KMS-11 (cell line): ENCODE data around the gene RNF6.

Source experiments
- H2AFZ ChIP-seq: fragments of 200-600 bp; sonication (generic); 2 replicates; pipeline ENCODE4 v1.6.1; 2016; ENCODE audit warnings: antibody characterized with exemption, mixed run types, low read depth
- H3K27ac ChIP-seq: fragments of 200-600 bp; sonication (generic); 2 replicates; pipeline ENCODE4 v1.6.1; 2016; ENCODE audit warnings: mild to moderate bottlenecking, mixed run types
- H3K27me3 ChIP-seq: fragments of 200-600 bp; sonication (generic); 2 replicates; pipeline ENCODE4 v1.6.1; 2017; ENCODE audit warnings: mild to moderate bottlenecking, low read depth, mixed run types, moderate library complexity; ENCODE audit not compliant: insufficient read depth
- H3K36me3 ChIP-seq: fragments of 200-600 bp; sonication (generic); 2 replicates; pipeline ENCODE4 v1.6.1; 2017; ENCODE audit warnings: mild to moderate bottlenecking, mixed run types; ENCODE audit not compliant: insufficient read depth
- H3K4me1 ChIP-seq: fragments of 200-600 bp; sonication (generic); 2 replicates; pipeline ENCODE4 v1.6.1; 2016; ENCODE audit warnings: mild to moderate bottlenecking, low read depth, mixed run types; ENCODE audit not compliant: poor library complexity, severe bottlenecking
- H3K4me2 ChIP-seq: fragments of 200-600 bp; sonication (generic); 2 replicates; pipeline ENCODE4 v1.7.0; 2016; ENCODE audit warnings: mild to moderate bottlenecking, mixed run types
- H3K4me3 ChIP-seq: fragments of 200-600 bp; sonication (generic); IDR thresholded peaks from 2 replicates; pipeline ENCODE4 v1.6.1; 2017; ENCODE audit warnings: low read depth, low read length, mixed read lengths; ENCODE audit not compliant: insufficient read depth
- H3K79me2 ChIP-seq: fragments of 200-600 bp; sonication (generic); 2 replicates; pipeline ENCODE4 v1.6.1; 2016; ENCODE audit warnings: low read depth, mixed run types; ENCODE audit not compliant: insufficient read depth
- H3K9ac ChIP-seq: fragments of 200-600 bp; sonication (generic); 2 replicates; pipeline ENCODE4 v1.6.1; 2016; ENCODE audit warnings: mild to moderate bottlenecking, mixed run types
- H4K20me1 ChIP-seq: fragments of 200-600 bp; sonication (generic); 2 replicates; pipeline ENCODE4 v1.6.1; 2016; ENCODE audit warnings: mild to moderate bottlenecking, mixed run types; ENCODE audit not compliant: insufficient read depth
- TF ChIP-seq, protein P1 (sequence below): fragments of 200-600 bp; sonication (generic); conservative IDR thresholded peaks from 2 replicates; pipeline ENCODE4 v1.6.1; 2017; ENCODE audit warnings: low read depth, mild to moderate bottlenecking, antibody characterized with exemption, low read length, moderate library complexity, mixed read lengths

The RNF6 gene

DNA sequence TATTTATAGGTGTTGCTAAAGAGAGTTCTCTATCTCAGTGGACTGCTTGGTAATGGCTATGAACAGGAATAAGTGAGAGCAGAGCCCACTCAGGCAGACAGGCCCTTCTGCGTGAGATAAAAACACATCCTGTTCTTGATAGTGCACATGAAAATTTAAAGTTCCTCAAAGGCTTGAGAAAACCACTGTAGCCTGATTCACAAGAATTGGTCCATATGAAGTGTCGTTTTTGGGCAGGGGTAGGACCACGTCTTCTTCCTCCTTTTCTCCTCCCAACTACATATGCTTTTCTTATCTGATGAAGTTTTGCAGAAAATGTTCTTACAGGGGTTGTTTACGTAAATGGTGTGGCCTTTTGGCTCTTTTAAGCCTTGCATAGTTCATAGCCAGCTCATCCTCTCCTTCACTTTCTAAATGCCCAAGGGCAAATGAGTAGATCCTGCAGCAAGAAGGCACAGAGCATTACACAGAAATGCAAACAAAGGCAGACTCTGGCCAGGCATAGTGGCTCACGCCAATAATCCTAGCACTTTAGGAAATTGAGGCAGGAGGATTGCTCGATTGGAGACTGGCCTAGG, 53.8 kb downstream of the RNF6 start:
- no peak overlapping the region for H3K27ac ChIP-seq
- no peaks in the 10 kb centered on the region for H3K36me3 ChIP-seq
- H3K27me3 ChIP-seq = no peaks in the 10 kb centered on the region
- H3K9ac ChIP-seq = no peak overlapping the region
- H3K4me3 ChIP-seq = no peak overlapping the region
- no peak overlapping the region for H3K4me2 ChIP-seq
- TF ChIP-seq, protein P1, sequence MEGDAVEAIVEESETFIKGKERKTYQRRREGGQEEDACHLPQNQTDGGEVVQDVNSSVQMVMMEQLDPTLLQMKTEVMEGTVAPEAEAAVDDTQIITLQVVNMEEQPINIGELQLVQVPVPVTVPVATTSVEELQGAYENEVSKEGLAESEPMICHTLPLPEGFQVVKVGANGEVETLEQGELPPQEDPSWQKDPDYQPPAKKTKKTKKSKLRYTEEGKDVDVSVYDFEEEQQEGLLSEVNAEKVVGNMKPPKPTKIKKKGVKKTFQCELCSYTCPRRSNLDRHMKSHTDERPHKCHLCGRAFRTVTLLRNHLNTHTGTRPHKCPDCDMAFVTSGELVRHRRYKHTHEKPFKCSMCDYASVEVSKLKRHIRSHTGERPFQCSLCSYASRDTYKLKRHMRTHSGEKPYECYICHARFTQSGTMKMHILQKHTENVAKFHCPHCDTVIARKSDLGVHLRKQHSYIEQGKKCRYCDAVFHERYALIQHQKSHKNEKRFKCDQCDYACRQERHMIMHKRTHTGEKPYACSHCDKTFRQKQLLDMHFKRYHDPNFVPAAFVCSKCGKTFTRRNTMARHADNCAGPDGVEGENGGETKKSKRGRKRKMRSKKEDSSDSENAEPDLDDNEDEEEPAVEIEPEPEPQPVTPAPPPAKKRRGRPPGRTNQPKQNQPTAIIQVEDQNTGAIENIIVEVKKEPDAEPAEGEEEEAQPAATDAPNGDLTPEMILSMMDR = no peak
- no peak overlapping the region for H2AFZ ChIP-seq
- H3K4me1 ChIP-seq = no peaks in the 10 kb centered on the region
- no peaks in the 10 kb centered on the region for H4K20me1 ChIP-seq
- H3K79me2 ChIP-seq = no peaks in the 10 kb centered on the region

DNA sequence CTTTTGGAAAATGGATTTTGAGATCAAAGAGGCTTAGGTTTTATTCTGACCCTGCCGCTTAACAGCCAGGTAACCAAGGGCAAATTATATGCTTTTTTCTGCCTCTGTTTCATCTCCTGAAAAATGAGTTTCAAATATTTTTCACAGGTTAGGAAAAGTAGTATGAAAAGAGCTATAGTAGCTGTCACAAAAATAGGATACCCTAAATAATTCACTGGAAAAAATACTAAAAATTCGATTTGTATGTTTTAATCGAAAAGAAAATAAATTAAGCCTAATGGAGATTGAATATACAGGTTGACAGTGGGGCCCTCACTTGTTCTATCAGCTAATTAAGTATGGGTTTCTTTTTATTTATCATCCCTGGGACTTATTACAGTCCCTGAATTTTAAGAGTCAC, 58.3 kb downstream of the RNF6 start:
- H4K20me1 ChIP-seq = no peaks in the 10 kb centered on the region
- no peaks in the 10 kb centered on the region for H3K27me3 ChIP-seq
- H3K27ac ChIP-seq = no peak overlapping the region
- no peak overlapping the region for H3K4me2 ChIP-seq
- H3K79me2 ChIP-seq = no peaks in the 10 kb centered on the region
- H2AFZ ChIP-seq = no peak overlapping the region
- TF ChIP-seq, protein P1 = no peak
- no peaks in the 10 kb centered on the region for H3K4me1 ChIP-seq
- H3K4me3 ChIP-seq = no peak overlapping the region
- no peaks in the 10 kb centered on the region for H3K36me3 ChIP-seq
- H3K9ac ChIP-seq = no peak overlapping the region
